Measurements from ENCODE around the gene PAM. TPM values are rescaled to one million over a fixed set of nuclear protein-coding genes. Genes with fewer than 3 reads are reported as not detected.

PAM gene
- total RNA-seq, 2 donors from 2014 or later: 76.8 to 171 TPM

DNA sequence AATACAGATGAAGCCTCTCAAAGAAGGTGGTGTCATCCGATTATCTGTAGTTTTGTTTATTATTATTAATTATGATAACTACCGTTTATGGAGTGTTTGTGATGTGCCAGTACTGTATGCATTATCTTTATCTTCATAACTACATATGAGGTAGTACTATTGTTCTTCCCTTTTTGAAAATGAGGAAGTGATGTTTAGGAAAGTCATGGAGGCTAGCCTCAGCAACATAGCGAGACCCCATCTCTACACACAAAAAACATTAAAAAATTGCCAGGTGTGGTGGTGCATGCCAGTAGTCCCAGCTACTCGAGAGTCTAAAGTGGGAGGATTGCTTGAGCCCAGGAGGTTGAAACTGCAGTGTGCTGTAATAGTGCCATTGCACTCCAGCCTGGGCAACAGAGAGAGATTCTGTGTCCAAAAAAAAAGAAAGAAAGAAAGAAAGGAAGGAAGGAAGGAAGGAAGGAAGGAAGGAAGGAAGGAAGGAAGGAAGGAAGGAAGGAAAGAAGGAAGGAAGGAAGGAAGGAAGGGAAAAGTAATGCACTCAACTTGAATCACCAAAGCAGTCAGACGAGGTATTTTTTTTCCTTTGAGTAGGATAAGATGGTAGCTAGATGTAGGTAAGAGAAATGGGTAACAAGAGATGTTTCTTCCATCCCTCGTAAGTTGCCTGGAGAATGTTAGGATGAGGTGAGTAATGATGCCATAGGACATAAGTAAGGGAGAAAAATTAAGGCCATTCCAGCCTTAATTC lies 47.8 kb downstream of the PAM start:
- H3K27me3 ChIP-seq (replicated peaks; ENCODE audit: insufficient read depth): no peaks in the 10 kb centered on the region
- TF ChIP-seq, protein P1, sequence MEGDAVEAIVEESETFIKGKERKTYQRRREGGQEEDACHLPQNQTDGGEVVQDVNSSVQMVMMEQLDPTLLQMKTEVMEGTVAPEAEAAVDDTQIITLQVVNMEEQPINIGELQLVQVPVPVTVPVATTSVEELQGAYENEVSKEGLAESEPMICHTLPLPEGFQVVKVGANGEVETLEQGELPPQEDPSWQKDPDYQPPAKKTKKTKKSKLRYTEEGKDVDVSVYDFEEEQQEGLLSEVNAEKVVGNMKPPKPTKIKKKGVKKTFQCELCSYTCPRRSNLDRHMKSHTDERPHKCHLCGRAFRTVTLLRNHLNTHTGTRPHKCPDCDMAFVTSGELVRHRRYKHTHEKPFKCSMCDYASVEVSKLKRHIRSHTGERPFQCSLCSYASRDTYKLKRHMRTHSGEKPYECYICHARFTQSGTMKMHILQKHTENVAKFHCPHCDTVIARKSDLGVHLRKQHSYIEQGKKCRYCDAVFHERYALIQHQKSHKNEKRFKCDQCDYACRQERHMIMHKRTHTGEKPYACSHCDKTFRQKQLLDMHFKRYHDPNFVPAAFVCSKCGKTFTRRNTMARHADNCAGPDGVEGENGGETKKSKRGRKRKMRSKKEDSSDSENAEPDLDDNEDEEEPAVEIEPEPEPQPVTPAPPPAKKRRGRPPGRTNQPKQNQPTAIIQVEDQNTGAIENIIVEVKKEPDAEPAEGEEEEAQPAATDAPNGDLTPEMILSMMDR (IDR thresholded peaks at IDR 0.05): no peak
- TF ChIP-seq POLR2A (IDR thresholded peaks at IDR 0.05): no peak
- TF ChIP-seq POLR2AphosphoS5 (IDR thresholded peaks at IDR 0.05): no peak
- no peaks in the 10 kb centered on the region for H3K4me1 ChIP-seq (replicated peaks)
- no peaks in the 10 kb centered on the region for H3K36me3 ChIP-seq
- no peak overlapping the region for H3K4me3 ChIP-seq
- no peak overlapping the region for H3K27ac ChIP-seq
- 79% methylated on average over 6 of the region's 6 CpGs for WGBS
- intact Hi-C loops (cut with DNase I): no loop called here
- no peak for DNase-seq (ENCODE audit: low spot score)
- no peaks in the 10 kb centered on the region for H3K9me3 ChIP-seq

DNA sequence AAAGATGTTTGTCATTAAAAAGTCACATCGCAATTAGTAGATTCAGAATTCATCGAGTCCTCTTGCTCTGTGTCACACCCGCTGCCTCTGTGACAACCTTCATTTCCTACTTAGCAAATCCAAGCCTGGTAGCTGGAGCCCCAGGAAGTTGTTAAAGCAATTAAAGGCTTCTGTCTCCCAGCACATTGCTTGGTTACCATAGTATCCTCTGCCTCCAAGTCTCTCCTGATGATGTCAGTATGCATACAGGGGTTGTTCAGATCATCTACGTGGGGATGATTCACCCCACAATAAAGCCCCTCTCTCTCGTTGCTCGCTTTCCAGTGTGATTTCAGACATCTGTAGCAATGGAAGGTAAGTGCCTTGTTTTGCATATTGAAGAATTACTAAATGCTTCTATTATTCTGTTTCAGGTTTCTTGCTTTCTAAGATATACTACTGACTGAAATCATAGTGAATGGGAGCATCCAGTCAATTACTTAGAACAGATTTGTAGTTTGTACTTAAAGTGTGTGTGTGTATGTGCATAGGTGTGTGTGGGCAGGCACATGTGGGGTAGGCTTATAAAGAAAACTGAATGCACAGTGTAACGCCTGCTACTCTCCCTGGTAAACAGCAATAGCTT lies 52.9 kb downstream of the PAM start:
- Histone ChIP-seq H3K4me1 (replicated peaks) (no peaks in the 10 kb centered on the region), H3K4me3 (no peak overlapping the region), H3K36me3 (no peaks in the 10 kb centered on the region), H3K27me3 (replicated peaks; ENCODE audit: insufficient read depth) (no peaks in the 10 kb centered on the region), H3K9me3 (no peaks in the 10 kb centered on the region), H3K27ac (no peak overlapping the region)
- no peak for DNase-seq (ENCODE audit: low spot score)
- 65% methylated on average over 7 of the region's 7 CpGs for WGBS
- intact Hi-C loops (cut with DNase I): no loop called here
- TF ChIP-seq, protein P1 (IDR thresholded peaks at IDR 0.05): no peak
- no peak for TF ChIP-seq POLR2A (IDR thresholded peaks at IDR 0.05)
- no peak for TF ChIP-seq POLR2AphosphoS5 (IDR thresholded peaks at IDR 0.05)

DNA sequence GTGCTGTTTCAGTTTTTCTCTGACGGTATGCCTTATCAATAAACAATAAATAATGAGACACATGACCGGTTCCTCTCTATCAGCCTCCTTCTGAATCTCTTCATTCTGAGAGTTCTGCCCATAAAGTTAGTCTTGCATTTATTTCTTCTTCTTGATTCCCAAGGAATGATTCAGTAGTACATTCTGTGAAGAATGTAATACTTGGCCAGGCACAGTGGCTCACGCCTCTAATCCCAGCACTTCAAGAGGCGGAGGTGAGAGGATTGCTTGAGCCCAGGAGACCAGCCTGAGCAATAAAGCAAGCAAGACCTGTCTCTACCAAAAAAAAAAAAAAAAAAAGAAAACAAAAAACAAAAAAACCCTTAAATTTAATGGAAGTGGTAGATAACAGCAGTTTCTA lies 53.9 kb downstream of the PAM start:
- H3K27ac ChIP-seq: no peak overlapping the region
- no peak for DNase-seq (ENCODE audit: low spot score)
- H3K27me3 ChIP-seq (replicated peaks; ENCODE audit: insufficient read depth): no peaks in the 10 kb centered on the region
- H3K9me3 ChIP-seq: no peaks in the 10 kb centered on the region
- no peaks in the 10 kb centered on the region for H3K4me1 ChIP-seq (replicated peaks)
- H3K36me3 ChIP-seq: no peaks in the 10 kb centered on the region
- intact Hi-C loops (cut with DNase I): no loop called here
- H3K4me3 ChIP-seq: no peak overlapping the region
- WGBS: 61% methylated on average over 4 of the region's 4 CpGs
- no peak for TF ChIP-seq POLR2A (IDR thresholded peaks at IDR 0.05)
- TF ChIP-seq, protein P1 (IDR thresholded peaks at IDR 0.05): no peak
- no peak for TF ChIP-seq POLR2AphosphoS5 (IDR thresholded peaks at IDR 0.05)

DNA sequence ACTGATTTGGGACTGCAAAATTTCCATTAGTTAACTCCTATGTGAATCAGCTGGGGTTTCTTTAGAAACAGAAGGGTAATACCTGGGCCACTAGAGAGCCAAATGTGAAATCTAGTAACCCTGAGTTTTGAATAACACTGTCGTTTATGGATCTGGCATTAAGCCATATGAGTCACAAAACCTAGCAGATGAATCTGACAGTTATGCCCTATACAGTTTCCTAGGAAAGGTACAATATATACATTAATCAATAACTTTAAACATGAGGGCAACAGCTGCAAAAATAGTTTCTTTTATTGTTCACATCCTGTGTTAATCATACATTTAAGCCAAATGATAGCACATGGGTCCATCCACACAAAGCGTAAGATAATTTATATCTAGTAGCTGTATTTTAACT lies 56.9 kb downstream of the PAM start:
- intact Hi-C loops (cut with DNase I): no loop called here
- H3K27ac ChIP-seq: no peak overlapping the region
- no peak for TF ChIP-seq POLR2AphosphoS5 (IDR thresholded peaks at IDR 0.05)
- no peak for TF ChIP-seq POLR2A (IDR thresholded peaks at IDR 0.05)
- TF ChIP-seq, protein P1 (IDR thresholded peaks at IDR 0.05): no peak
- H3K4me3 ChIP-seq: no peak overlapping the region
- no peaks in the 10 kb centered on the region for H3K36me3 ChIP-seq
- H3K27me3 ChIP-seq (replicated peaks; ENCODE audit: insufficient read depth): no peaks in the 10 kb centered on the region
- no peaks in the 10 kb centered on the region for H3K9me3 ChIP-seq
- 48% methylated on average over 2 of the region's 2 CpGs for WGBS
- DNase-seq (ENCODE audit: low spot score): no peak
- no peaks in the 10 kb centered on the region for H3K4me1 ChIP-seq (replicated peaks)

DNA sequence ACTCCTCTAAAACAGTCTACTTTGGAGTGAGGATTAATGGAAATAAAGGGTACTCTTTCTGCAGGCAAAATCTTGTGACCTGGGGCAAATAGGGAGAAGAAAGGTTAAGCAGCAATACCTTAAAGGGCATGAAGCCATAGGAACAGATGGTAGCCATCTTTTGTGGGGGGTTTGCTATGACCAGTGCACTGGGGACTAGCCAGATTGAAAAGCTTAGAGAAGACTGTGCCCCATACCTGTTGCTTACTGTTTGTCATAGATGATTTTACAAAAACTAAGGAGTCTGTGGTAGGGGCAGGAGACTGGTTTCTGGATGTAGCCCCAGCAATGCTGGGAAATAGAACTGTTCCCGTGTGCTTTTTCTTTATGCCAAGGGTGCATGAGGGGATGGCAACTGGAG lies 58.6 kb downstream of the PAM start:
- no peak for DNase-seq (ENCODE audit: low spot score)
- no peak overlapping the region for H3K4me3 ChIP-seq
- intact Hi-C loops (cut with DNase I): no loop called here
- H3K27ac ChIP-seq: no peak overlapping the region
- no peaks in the 10 kb centered on the region for H3K27me3 ChIP-seq (replicated peaks; ENCODE audit: insufficient read depth)
- TF ChIP-seq, protein P1 (IDR thresholded peaks at IDR 0.05): no peak
- TF ChIP-seq POLR2A (IDR thresholded peaks at IDR 0.05) (no peak), POLR2AphosphoS5 (IDR thresholded peaks at IDR 0.05) (no peak)
- H3K4me1 ChIP-seq (replicated peaks): no peaks in the 10 kb centered on the region
- H3K36me3 ChIP-seq: no peaks in the 10 kb centered on the region
- 46% methylated on average over 1 of the region's 1 CpG for WGBS
- H3K9me3 ChIP-seq: no peaks in the 10 kb centered on the region

Measured in prostate gland (tissue), 2 donors.